Ishikawa (cell line): ENCODE measurements around the gene WDHD1.

Experiments
- CEBPB ChIP-seq: IDR thresholded peaks from 2 replicates; pipeline ENCODE4 v1.6.1; 2012
- CREB1 ChIP-seq: IDR thresholded peaks from 2 replicates; pipeline ENCODE4 v1.6.1; 2012; ENCODE audit warnings: low read depth
- EGR1 ChIP-seq: IDR thresholded peaks from 2 replicates; pipeline ENCODE4 v1.6.1; 2012
- EP300 ChIP-seq: IDR thresholded peaks from 2 replicates; pipeline ENCODE4 v1.6.1; 2012; ENCODE audit warnings: borderline replicate concordance
- FOXM1 ChIP-seq: IDR thresholded peaks from 2 replicates; pipeline ENCODE4 v1.6.1; 2012; ENCODE audit warnings: low read depth, borderline replicate concordance
- NFIC ChIP-seq: IDR thresholded peaks from 2 replicates; pipeline ENCODE4 v1.6.1; 2012
- RAD21 ChIP-seq: IDR thresholded peaks from 2 replicates; pipeline ENCODE4 v1.6.1; 2012; ENCODE audit warnings: low read depth
- REST ChIP-seq: IDR thresholded peaks from 2 replicates; pipeline ENCODE4 v1.6.1; 2012; ENCODE audit warnings: low read depth, mild to moderate bottlenecking
- TAF1 ChIP-seq: IDR thresholded peaks from 2 replicates; pipeline ENCODE4 v1.6.1; 2012; ENCODE audit warnings: low read depth, mild to moderate bottlenecking
- TCF12 ChIP-seq: IDR thresholded peaks from 2 replicates; pipeline ENCODE4 v1.6.1; 2012; ENCODE audit warnings: low read depth
- TEAD4 ChIP-seq: IDR thresholded peaks from 2 replicates; pipeline ENCODE4 v1.6.1; 2012
- YY1 ChIP-seq: IDR thresholded peaks from 2 replicates; pipeline ENCODE4 v1.6.1; 2012; ENCODE audit warnings: low read depth
- ZBTB7A ChIP-seq: IDR thresholded peaks from 2 replicates; pipeline ENCODE4 v1.6.1; 2012; ENCODE audit warnings: low read depth
- TF ChIP-seq, protein P1 (sequence below): IDR thresholded peaks from 2 replicates; pipeline ENCODE4 v1.6.1; 2012
- TF ChIP-seq, protein P2 (sequence below): IDR thresholded peaks from 2 replicates; pipeline ENCODE4 v1.6.1; 2012

Gene WDHD1

GRCh38 chr14:55071870-55072640, 45.2 kb upstream of the WDHD1 start:
- TF ChIP-seq EP300 (no peak), TEAD4 (no peak), NFIC (no peak), YY1 (no peak), CREB1 (no peak), TCF12 (no peak), CEBPB (no peak), EGR1 (no peak), TAF1 (no peak), RAD21 (no peak), REST (no peak)
- TF ChIP-seq, protein P1, sequence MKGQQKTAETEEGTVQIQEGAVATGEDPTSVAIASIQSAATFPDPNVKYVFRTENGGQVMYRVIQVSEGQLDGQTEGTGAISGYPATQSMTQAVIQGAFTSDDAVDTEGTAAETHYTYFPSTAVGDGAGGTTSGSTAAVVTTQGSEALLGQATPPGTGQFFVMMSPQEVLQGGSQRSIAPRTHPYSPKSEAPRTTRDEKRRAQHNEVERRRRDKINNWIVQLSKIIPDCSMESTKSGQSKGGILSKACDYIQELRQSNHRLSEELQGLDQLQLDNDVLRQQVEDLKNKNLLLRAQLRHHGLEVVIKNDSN = no peak
- TF ChIP-seq, protein P2, sequence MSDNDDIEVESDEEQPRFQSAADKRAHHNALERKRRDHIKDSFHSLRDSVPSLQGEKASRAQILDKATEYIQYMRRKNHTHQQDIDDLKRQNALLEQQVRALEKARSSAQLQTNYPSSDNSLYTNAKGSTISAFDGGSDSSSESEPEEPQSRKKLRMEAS = no peak

DNA sequence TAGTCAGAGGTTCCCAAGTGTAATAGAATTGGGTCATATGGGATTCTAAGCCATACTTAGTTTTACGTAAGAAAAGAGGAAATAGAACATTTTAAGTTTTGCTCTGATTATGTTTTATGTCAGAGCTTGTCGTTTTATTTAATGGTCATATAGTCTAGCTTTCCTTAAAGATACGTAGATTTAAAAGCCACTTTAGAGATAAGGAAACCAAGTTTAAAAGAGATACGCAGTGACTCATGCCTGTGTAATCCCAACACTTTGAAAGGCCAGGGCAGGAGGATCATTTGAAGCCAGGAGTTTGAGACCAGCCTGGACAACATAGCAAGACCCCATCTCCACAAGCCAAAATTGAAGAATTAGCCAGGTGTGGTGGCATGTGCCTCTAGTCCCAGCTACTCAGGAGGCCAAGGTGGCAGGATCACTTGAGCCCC, 44.1 kb upstream of the WDHD1 start:
- TF ChIP-seq, protein P1 = no peak
- TF ChIP-seq CREB1 = no peak

DNA sequence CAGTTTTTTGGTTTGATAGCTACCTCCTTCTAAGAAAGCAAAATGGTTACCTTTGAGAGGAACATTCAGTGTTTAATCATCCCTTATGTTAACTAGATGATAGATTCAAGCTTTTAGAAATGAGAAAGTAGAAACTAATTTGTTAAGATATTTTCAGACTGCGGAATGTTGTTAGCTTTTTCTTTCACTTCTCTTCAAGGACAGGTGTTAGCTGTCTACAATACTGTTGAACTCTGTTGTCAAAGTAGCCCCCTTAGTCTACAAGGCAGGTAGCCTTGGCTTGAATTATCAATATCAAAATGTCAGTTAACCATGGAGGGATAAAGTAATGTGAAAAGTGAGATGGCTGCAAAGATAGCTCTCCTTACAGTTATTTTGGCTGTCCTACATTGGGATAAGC, 39.3 kb upstream of the WDHD1 start:
- TF ChIP-seq CEBPB (no peak), CREB1 (no peak), TEAD4 (no peak), FOXM1 (no peak), EP300 (no peak), YY1 (no peak), TCF12 (no peak)
- TF ChIP-seq, protein P1 = no peak
- TF ChIP-seq, protein P2 = no peak

- TF ChIP-seq FOXM1 = no peak
- TF ChIP-seq RAD21 = no peak
- no peak for TF ChIP-seq CEBPB
Observed at GRCh38 chr14:55065411-55065810, 38.5 kb upstream of the WDHD1 start.

DNA sequence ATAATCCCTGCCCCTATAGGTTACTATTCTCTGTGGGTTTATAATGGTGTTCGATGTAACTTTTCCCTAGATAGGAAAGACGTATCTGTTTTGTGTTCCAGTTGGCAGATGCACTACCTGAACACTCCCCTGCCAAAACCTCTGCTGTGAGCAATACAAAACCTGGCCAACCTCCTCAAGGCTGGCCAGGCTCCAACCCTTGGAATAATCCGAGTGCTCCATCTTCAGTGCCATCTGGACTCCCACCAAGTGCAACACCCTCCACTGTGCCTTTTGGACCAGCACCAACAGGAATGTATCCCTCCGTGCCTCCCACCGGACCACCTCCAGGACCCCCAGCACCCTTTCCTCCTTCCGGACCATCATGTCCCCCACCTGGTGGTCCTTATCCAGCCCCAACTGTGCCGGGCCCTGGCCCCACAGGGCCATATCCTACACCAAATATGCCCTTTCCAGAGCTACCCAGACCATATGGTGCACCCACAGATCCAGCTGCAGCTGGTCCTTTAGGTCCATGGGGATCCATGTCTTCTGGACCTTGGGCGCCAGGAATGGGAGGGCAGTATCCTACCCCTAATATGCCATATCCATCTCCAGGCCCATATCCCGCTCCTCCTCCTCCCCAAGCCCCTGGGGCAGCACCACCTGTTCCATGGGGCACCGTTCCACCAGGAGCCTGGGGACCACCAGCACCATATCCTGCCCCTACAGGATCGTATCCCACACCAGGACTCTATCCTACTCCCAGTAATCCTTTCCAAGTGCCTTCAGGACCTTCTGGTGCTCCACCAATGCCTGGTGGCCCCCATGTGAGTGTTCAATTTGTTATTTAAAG, 35.8 kb upstream of the WDHD1 start:
- no peak for TF ChIP-seq YY1
- TF ChIP-seq, protein P2 = no peak
- no peak for TF ChIP-seq REST
- no peak for TF ChIP-seq FOXM1
- no peak for TF ChIP-seq RAD21
- TF ChIP-seq, protein P1 = no peak
- TF ChIP-seq NFIC = no peak
- no peak for TF ChIP-seq CREB1
- no peak for TF ChIP-seq TAF1
- TF ChIP-seq TCF12 = no peak
- TF ChIP-seq ZBTB7A = no peak
- TF ChIP-seq EGR1 = no peak
- no peak for TF ChIP-seq TEAD4
- no peak for TF ChIP-seq CEBPB
- no peak for TF ChIP-seq EP300
